Occipital lobe (tissue), 2 donors: ENCODE data around the gene KHDRBS1. TPM values are rescaled to one million over a fixed set of nuclear protein-coding genes. Genes with fewer than 3 reads are reported as not detected.
"Not testable (repeated sequence)": the region's sequence is repeated elsewhere in the genome, so short reads cannot be mapped to it uniquely, and the experiment has no call there.

Source experiments
- DNase-seq: peaks from one replicate; lab custom pipeline; 2025; lab: John Stamatoyannopoulos, UW
- total RNA-seq: library from RNA; depleted of rRNA; stranded (reverse); fragments of >200 nt; gene quantifications from one replicate; pipeline ENCODE4 v1.2.3, GENCODE V29; 2014

The KHDRBS1 gene
- total RNA-seq, 1 donor from 2014 or later: 87.2 TPM

DNA sequence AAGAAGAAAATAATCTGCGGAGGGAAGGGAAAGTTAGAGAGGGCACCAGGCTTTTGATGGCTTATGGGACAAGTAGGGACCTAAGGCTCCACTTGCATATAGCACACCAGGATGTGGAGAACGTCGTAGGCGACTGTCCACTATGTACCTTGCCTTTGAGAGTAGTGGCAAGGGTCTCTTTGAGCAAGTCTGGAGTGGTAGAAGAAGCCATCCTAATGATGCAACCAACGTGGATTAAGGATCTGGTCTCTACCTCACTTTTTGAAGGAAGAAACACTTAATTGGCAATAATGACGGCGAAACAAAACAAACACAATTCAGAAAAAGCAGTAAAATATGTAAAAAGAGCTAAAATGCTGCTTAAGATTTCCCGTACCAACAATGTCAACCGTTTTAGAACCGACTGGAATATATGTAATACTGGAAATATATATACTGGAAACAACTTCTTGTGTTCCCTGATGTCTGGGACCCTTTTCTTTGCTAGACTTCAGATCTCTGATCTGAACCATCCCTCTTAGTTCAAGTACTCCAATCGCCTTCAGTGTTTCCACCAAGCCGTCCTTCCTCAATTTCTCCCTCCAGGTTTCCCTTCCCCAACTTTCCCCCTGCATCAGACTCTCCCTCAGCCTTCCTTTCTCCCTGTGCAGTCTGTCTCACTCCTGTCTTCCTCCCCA lies 821 bp upstream of the KHDRBS1 start:
- no peak for DNase-seq

DNA sequence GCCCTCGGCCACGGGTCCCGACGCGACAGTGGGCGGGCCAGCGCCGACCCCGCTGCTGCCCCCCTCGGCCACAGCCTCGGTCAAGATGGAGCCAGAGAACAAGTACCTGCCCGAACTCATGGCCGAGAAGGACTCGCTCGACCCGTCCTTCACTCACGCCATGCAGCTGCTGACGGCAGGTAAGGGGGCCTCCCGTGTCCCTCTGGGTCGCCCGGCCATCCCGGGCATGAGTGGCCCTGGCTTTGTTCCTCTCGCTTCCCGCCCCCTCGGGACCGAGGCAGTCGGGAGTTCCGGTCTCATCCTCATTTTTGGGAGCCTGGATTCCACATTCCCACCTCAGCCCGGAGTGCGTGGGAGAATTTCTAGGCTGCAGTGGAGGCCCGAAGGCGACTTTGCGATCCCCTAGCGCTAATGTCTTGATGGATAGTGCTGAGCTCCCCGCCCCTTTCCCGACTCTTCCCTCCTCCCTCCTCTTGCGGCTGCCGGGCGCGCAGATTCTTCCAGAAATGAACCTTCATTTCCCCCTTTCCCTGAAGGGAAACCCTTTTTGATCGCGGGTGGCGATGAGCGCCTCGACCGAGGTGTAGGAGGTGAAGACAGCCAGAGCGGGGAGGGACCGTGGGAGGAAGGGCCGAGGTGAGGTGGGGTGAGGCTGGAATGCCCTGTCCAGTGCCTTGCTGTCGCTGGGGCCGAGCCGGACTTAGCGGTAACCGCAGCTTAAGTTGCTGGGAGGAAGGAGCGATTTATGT lies 705 bp downstream of the KHDRBS1 start:
- DNase-seq: peak; percentile 49

DNA sequence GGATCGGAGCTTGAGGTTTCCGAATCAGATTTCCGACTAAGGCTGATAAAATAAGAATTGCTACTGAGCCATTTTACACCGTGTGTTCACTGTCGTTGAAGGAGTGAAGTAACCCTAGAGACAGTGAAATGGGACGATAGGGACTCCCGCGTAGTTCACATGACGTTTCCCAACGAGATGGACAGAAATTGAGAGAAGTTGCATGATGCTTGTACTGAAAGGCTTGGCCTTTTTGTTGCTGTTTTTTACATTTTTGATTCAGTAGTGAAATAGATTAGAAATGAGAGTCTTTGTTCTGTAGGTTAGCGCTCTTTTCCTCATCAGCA lies 1.2 kb downstream of the KHDRBS1 start:
- DNase-seq: no peak

DNA sequence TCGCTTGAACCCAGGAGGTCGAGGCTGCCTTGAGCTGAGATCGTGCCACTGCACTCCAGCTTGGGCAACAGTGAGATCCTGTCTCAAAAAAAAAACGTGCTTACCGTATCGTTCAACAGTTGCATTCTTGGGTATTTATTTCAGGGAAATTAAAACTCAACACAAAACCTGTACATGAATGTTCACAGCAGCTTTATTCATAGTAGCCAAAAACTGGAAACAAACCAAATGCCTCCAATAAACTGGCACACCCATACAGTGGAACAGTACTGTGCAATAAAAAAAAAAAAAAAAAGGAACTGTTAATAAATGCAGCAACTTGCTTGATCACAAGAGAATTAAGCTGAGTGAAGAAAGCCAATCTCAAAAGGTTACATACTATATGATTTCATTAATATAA lies 6.7 kb downstream of the KHDRBS1 start:
- no peak for DNase-seq

DNA sequence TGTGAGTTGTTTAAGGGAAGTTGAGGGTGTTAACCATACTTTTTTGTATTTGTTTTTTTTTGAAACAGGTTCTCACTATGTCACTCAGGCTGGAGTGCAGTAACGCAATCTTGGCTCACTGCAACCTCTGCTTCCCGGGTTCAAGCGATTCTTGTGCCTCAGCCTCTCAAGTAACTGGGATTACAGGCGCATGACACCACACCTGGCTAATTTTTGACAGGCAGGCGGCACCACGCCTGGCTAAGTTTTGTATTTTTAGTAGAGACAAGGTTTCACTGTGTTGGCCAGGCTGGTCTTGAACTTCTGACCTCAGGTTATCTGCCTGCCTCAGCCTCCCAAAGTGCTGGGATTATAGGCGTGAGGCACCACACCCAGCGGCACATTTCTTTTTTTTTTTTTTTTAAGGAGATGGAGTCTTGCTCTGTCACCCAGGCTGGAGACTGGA lies 7.9 kb downstream of the KHDRBS1 start:
- DNase-seq: not testable (repeated sequence)

DNA sequence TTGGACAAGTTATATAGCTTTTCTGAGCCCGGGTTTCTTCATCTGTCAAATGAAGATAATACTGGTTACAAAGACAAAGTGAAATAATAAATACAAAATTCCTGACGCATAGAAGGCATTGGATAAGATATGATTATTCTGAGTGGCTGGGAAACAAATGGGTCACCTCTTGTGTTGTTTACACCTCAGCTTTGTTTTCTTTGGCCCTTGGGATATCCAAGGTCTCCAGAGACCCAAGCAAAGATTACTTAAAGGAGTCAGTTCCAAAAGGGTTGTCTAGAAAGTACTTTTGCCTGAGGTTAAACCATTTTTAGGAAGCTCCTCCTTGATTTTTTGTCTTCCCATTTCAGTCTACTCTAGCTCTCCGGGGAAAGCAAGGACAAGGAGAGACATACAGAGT lies 9.7 kb downstream of the KHDRBS1 start:
- no peak for DNase-seq

DNA sequence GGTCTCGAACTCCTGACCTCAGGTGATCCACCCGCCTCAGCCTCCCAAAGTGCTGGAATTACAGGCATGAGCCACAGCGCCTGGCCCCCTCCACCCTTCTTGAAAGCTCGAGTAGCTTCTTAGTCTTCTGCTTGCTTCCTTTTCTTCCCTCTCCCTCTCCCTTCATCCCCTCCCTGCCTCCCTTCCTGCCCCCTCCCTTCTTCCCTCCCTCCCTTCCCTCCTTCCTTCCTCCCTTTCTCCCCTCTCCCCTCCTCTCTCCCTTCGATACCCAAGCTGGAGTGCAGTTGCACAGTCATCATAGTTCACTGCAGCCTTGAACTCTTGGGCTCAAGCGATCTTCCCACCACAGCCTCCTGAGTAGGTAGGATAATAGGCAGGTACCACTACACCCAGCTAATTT lies 11.8 kb downstream of the KHDRBS1 start:
- DNase-seq: no peak

DNA sequence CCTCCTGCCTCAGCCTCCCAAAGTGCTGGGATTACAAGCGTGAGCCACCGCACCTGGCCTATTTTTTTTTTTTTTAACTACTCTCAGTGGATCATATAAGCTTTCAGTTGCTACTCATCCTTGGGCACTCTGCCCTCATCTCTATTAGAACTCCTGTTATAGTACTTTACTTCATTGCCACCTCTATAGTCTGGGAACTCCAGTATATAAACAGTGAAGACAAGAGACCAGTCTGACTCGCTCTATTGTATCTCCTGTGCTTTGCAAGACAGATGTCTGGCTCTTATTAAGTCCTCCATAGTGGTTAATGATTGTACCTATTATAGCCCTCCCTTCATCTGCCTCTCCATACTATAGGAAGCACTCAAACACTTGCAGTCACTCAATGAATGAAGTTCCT lies 15.1 kb downstream of the KHDRBS1 start:
- no peak for DNase-seq

DNA sequence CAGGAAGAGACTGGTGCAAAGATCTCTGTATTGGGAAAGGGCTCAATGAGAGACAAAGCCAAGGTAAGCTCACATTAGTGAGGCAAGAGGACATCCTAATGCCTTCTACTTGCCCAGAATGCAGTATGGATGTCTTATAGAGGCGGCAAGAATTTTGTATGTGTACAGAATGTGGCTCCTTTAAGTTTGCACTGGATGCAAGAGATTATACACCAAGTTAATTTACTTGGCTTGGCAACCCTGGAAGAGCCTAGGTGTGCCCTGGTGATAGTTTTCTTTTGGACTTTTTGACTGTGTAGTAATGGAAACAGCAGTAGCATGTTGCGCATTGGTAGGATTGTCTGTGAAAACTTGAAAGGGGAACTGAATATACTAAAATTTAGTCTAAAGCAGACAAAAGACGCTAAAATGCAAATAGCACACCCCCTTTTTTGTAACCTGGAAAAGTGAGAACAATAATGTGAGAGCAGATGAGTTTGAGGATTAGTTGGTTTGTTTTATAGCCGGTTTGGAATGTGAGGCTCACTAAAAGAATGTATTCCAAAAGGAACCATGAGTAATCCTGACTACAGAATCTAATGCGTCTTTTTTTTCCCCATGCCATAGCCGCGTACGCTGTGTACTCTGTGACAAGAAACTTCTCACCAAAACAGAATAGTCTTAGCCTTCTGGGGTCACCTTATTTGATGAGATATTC lies 18.1 kb downstream of the KHDRBS1 start:
- no peak for DNase-seq

DNA sequence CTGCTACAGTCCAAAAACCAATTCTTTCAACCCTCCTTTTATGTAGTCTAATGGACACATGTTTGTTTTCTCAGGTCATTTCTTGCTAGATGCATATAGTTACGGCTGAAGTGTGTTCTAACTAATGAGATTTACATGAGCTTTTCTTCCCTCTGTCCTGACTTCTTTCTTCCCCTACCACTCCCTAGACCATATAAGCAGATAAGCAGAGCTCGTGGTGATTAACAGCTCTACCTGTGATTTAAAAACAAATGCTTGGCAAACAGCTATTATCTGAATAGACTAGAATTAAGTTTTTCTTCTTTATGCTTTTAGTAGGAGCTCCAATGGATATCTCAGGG lies 18.6 kb downstream of the KHDRBS1 start:
- DNase-seq: no peak

DNA sequence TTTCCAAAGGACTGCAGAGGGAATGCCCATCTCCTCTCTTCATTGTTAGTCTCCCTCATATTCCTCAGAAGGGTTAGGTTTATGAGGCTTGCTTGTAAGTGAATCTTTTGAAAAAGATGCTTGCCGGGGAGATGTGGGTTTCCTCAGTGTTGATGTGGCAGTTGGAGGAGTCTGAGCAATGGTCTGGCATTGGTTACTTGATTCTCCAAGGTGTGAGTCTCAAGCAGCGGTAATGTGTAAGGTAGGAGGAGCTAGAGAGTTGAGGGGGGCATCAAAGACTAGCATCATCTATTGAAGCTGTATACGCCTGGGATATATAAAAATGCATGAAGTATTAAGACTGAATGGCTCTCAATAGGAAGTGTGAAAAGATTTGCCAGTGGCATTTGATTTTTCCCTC lies 21.5 kb downstream of the KHDRBS1 start:
- DNase-seq: no peak

DNA sequence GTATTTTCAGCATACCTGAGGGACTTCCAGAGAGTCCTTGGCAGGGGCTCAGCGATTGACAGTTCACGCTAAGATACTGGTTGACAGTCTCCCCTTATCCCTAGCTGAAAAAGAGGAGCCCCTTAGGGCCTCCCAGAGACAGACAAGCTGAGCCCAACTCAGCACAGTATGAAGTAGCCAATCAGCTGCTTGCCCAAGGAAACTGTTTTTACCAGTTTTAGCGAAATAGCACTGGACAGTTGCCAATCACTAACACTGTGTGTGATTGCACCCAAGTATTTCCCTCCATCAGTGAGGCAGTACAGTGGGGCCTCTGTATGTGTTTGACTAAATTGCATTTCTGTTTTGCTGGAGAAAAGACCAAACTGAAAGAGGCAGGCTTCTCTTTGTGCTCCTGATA lies 27.0 kb downstream of the KHDRBS1 start:
- DNase-seq: no peak

DNA sequence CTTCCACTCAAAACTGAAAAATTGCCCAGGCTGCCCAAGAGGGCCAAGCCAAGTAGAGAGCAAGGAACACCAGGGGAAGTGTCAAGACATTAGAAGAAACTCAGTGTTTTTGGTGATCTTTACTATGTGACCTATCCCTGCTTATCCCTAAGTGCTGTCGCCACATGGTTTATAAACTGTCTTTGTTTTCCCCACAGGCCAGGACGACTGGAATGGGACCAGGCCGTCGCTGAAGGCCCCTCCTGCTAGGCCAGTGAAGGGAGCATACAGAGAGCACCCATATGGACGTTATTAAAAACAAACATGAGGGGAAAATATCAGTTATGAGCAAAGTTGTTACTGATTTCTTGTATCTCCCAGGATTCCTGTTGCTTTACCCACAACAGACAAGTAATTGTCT lies 28.7 kb downstream of the KHDRBS1 start:
- no peak for DNase-seq

DNA sequence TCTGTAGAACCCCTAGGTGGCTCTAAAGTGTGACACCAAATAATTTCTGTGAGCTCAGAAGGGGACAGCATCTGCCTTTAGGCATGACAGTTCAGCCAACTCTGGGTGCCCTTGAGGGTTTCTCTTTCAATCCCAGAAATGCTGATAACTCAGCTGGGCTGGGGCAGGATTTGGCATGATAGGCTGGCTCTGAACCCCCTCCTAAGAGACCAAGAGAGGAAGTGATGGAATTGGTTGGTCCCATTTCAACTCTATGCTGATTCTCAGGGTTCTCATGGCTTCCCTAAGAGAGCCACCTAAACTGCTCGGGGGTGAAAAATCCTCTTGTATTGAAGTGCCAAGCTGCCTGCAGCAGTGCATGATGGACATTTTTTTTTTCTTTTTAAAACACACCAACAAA lies 30.6 kb downstream of the KHDRBS1 start:
- DNase-seq: no peak

DNA sequence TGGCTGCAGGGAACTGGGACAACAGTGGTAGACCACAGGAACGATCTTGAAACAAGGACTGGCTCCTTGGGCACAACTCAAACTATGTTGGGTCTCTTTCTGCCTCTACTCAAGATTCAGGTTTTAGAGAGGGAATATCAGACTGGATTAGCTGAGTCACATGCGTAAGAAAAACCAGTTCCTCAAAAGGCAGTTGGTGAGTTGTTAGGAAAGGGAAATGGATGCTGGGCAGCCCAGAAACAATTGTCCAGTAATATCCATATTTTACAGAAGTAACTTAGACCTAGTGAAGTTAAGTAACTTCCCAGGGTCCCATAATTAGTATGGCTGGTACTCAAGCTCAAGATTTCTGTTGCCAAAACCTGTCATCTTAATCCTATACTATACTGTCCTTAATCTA lies 32.1 kb downstream of the KHDRBS1 start:
- DNase-seq: no peak

DNA sequence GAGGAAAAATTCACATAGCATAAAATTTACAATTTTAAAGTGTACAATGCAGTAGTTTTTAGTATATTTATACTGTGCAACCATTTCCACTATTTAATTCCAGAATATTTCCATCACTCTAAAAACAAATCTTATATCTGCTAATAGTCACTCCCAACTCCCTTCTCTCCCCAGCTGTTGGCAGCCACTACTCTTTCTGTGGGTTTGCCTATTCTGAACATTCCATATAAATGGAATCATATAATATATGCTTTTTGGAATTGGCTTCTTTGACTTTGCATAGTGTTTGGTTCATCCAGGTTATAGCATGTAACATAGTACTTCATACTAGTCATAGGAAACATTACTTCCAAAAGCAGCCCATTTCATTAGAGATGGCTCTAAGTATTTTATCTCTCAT lies 34.0 kb downstream of the KHDRBS1 start:
- DNase-seq: no peak

DNA sequence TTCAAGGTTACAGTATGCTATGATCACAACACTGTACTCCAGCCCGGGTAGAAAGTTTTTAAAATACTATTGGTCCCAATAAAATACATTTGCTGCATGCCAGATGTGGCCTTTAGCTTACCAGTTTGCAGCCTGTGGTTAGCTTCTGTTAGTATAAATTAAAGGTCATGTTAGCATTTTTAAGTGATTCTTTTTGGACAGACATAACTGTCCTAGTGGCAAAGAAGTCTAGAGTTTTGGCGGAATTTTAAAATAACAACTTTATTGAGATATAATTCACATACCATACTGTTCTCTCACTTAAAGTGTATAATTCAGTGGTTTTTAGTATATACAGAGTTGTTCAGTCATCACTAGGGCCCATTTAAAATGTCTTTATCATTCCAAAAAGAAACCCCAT lies 34.8 kb downstream of the KHDRBS1 start:
- DNase-seq: no peak

DNA sequence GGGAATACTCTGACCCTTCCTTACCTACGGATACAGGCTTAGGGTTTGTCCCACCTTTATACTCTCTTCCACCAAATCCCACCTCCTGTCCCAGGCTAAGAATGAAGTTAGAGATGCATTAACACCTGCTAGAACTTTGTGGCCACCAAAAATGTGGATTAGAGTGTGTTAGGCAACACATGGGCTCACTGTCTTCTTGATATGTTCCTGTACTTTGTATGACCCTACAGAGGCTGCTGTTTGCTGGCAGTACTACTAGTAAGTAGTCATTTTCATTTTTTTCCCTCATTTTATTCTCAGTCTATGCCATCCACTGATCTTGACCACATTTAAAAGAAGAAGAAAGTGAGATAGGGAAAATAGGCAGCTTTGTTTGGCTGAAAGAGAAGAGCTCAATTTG lies 38.0 kb downstream of the KHDRBS1 start:
- no peak for DNase-seq

DNA sequence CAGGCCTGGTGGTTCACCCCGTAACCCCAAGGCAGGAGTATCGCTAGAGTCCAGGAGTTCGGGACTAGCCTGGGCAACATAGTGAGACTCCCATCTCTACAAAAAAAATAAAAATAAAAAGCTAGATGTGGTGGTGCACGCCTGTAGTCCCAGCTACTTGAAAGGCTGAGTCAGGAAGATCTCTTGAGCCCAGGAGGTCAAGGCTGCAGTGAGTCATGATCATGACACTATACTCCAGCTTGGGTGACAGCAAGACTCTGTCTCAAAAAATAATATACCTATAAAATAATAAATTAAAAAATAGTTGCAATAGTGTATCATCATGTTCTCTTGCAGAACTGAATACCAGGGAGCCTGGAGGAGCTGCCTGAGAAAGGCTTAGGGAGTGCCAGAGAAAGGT lies 39.2 kb downstream of the KHDRBS1 start:
- no peak for DNase-seq

DNA sequence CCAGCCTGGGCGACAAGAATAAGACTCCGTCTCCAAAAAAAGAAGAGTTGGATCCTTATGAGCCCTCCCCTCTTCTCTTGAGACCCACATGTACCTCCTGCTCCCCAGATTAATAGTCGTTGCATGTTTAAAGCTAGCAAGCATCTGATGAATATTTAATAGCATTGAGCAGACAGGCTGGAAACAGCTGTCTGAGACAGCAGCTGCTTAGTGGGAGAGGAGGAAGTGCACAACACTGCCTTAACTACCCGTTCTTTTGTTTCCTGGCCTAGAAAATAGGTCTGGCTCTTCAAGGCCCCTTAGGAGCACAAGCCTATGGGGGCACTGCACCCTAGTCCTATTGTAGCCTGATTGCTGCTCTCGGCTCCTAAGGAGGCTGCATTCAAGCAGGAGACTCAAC lies 41.7 kb downstream of the KHDRBS1 start:
- DNase-seq: no peak

DNA sequence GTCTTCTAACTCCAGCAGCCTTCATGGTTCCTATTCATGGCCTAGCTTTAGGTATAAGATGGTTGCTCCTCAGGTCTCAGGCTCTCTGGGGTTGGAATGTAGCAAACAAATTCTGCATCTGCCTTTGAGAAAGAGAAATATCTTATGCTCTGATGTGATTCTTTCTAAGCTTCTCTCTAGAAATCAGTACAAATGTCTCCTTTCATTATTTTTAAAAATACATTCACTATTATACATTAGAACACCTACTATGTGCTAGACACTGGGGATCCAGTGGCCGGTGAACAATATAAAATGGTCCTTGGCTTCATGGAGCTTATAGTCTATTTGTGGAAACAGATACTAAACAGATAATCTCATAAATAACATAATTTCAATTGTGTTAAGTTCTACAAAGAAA lies 42.9 kb downstream of the KHDRBS1 start:
- DNase-seq: no peak

DNA sequence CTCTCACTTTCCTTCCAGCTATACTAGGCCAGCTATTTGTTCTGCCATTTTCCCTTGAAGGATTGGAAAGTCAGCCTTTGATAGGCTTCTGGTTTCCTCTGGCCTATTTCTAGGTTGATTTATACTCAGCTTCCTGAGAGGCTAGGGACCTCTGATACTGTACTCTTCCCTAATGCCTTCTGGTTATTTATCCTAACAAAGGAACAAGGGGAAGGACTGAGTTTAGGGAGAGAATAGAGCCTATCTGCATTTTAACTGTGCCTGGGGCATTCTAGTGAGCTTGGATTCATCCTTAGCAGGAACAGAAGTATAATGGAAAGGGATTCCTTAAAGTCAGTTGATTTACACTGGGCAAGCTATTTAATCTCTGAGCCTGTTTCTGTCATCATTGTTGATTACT lies 47.2 kb downstream of the KHDRBS1 start:
- DNase-seq: no peak

DNA sequence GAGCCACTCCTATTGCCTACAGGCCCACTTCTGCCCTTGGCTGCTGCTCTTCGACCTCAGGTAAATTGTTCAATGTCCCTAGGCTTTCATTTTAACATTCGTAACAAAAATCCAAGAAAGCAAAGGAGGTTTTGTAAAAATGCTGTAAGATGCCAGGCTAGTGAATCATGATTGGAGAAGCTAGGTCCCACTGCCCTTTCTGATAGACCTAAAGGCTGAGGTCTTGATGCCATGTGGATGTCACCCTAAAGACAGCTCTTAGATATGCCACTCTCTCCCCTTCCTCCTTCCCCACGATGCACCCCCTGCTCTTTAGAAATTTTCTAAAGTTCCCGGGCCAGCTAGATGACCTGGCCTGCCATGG lies 49.2 kb downstream of the KHDRBS1 start:
- DNase-seq: no peak
